Stimulated activated CD4-positive, alpha-beta T cell treated with anti-CD3 and anti-CD28 coated beads, TNF-alpha, amount 100 ng/mL, for 24 hours (primary cell): ENCODE measurements around the gene TPX2.
"Not testable (repeated sequence)": the region's sequence is repeated elsewhere in the genome, so short reads cannot be mapped to it uniquely, and the experiment has no call there.

Experiments
- DNase-seq, 3 experiments: peaks; one replicate each; pipeline ENCODE4 v3.0.0-alpha.2; 2020; ENCODE audit warnings: low read depth in 3 of 3

Gene TPX2

DNA sequence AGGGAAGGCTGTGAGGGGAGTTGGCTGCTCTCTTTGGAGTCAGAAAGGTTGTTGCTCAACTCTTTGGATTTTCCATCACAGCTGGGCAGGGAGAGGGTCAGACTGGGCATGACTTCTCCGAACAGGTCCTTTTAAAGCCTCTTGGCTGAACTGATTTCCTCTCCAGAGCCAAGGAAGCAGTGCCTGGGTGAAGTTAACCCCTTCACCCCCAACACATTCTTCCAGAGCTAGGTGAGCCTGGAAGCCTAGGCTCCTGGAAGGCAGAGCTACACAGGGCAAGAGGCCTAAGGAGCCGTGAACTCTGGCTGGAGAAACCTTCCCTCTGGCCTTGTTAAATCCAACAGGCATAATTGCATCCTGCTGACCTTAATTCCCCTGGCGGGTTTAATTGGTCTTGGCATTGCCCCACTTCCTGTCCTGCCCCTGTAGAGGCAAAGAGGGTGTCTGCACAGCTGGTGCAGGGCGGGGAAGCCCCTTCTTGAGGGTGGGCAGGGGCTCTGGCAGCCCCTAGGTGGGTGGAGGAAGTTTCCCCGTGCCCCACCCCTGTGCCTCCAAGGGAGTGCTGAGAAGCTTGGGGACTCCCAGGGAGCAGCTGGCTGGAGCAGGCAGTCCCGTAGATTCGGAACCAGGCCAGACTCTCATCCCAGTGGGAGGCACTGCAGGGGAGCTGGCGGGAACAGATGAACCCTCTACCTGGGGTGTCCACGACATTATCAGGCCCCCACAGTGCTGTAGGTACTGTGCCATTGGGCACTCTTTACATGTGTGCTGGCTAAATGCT, 76.5 kb downstream of the TPX2 start:
- no peak for DNase-seq

GRCh38 chr20:31816221-31816620, 77.1 kb downstream of the TPX2 start:
- no peak for DNase-seq

DNA sequence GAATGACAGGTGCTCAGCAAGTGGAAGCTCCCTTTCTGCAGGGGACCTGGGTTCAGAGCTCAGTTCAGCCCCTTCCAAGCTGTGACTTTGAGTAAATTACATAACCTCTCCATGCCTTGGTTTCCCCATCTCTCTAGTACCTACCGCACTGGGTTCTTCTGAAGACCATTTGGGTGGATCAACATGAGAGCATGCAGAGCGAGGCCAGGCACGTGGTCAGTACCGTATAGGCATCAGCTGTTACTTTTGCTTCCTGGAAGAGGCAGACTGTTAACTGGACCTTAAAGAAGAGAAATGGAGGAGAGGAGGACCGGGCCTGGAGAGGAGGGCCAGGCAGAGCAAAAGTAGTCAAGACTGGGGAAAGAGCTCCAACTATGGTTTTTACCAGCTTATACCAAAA, 78.4 kb downstream of the TPX2 start:
- DNase-seq = no peak

DNA sequence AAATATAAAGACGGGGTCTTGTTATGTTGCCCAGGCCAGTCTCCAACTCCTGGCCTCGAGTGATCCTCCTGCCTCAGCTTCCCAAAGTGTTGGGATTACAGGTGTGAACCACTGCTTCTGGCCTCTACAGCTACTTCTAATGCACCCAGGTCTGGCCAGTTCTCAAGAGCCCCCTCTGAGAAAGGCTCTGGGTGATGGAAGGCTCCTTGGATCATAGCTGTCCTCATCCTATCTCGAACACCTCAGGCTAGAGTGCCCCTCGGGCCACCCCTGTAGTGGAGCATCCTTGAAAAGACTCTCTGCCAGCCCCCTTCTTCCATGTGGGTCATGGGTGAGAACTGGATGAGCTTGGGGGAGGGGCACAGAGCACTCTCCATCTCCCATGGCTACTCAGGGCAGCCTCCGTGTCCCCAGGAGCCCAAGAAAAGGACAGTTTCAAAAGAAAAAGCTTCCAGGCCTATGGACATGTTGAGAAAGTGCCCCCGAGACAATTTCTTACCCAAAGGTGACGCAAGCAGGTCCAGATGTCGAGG, 79.4 kb downstream of the TPX2 start:
- DNase-seq = no peak

DNA sequence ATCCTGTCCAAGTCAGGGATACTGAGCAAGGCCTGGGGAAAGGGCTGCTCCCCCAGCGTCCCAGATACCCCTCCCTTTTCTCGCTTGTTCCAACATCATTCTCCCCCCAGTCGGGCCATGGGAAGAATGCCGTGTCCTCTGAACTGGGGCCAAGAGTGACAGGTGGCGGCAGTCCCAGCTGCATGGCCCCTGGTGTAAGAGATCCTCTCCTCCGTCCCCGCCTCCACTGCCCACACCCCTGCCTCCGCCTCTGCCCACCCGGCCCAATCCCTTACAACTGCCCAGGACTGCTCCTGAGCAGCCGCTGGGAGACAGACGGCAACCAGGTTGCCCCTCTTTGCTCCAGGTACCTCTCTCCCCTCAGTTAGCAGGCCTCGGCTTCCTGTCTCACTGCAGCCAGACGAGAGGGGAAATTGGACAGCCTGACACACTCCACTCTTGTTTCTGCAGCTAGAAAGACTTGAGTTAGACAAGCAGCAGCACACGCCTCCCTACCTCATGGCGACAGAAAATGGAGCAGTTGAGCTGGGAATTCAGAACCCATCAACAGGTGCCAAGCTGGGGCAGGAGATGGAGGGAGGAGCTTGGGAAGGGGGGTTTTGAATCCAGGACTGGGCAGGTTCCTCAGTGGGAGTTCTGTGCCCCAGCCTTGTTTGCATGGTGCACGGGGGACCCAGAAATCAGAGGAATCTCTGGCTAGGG, 80.1 kb downstream of the TPX2 start, which contains the start of gene MYLK2:
TSS of gene MYLK2 (plus strand) at position 274 of the 702 bp plus-strand sequence. CDS start at position 499, 225 bp downstream.
- DNase-seq = no peak

DNA sequence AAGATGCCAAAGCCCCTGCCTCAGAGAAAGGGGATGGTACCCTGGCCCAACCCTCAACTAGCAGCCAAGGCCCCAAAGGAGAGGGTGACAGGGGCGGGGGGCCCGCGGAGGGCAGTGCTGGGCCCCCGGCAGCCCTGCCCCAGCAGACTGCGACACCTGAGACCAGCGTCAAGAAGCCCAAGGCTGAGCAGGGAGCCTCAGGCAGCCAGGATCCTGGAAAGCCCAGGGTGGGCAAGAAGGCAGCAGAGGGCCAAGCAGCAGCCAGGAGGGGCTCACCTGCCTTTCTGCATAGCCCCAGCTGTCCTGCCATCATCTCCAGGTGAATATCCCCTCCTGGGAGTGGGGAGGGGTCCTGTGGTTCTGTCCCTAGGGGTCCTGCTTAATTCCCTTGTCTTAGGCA, 81.1 kb downstream of the TPX2 start:
- DNase-seq = no peak

DNA sequence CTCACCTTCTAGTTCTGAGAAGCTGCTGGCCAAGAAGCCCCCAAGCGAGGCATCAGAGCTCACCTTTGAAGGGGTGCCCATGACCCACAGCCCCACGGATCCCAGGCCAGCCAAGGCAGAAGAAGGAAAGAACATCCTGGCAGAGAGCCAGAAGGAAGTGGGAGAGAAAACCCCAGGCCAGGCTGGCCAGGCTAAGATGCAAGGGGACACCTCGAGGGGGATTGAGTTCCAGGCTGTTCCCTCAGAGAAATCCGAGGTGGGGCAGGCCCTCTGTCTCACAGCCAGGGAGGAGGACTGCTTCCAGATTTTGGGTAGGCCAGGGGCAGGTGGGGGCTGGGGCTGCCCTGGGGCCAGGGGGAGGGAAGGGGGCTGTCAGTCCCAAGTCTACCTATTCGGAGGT, 82.3 kb downstream of the TPX2 start:
- DNase-seq = no peak

DNA sequence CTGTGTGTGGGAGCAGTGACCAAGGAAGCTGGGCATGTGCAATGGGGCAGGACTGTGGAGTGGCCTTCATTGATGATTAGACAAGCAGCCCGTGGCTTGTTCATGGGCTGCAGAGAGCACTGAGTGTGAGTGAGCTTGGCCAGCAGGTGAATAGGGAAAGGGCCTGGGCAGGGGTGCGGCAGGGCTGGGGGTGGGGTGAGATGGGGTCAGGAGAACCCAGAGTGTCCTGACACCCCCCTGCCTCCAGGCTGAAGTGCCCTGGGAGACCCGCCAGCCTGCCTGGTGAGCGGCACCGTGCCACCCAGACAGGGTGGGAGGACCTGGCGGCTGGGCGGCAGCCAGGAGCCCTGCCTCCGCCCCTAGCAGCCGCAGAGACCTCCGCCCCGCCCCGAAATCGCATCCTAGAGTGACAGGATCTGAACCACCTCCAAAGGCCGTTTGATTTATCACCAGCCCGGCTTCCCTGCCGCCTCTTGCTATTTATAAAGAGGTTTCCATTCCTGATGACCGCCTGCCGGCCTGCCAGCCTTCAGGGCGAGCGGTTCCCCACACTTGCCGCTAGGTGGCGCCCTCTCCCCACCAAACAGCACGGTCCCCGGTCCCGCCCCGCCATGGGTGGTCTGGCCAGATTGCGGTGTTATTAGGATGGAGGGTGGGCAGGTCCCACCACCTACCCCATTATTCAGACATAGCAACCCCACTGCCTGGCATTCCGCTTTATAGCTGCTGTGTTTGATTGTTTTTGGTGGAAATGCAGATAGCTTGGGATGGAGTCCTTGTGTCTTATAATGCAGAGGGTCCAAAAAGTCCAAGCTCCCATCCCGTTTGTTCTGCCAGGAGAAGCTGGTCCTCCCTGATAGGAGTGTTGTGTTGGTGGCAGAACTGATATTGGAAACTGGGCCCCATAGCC, 83.6 kb downstream of the TPX2 start:
- DNase-seq = peak; percentile 60 to 65 (median 63)

DNA sequence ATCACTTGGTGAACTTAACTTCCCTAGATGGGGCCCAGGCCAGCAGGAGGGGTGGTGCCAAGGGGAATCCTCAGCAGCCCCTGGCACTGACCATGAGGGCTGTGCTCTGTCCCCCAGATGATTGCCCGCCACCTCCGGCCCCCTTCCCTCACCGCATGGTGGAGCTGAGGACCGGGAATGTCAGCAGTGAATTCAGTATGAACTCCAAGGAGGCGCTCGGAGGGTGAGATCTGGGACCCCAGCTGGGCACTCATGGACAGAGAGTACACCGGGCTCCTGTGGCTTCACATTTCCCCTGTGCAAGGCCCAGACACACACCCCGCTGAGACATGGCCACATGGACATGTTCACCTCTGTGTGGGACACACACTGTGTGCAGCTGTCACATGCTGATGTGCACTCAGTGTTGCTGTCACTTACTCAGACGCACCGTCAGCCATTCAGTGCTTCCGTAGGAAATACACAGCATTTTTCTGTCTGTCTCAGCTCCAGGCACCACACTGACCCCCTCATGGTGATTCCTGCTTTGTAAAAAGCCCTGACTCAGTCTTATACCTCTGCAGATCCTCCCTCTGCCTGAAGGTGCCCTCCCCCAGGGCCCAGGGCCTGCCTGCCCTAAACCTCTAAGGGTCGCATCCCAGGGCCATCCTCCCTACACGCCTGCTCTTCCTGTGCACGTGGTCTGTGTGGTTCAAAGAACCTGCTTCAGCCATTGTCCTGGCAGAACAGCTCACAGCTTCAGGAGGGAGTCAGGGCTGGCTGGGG, 84.5 kb downstream of the TPX2 start:
- DNase-seq = no peak

DNA sequence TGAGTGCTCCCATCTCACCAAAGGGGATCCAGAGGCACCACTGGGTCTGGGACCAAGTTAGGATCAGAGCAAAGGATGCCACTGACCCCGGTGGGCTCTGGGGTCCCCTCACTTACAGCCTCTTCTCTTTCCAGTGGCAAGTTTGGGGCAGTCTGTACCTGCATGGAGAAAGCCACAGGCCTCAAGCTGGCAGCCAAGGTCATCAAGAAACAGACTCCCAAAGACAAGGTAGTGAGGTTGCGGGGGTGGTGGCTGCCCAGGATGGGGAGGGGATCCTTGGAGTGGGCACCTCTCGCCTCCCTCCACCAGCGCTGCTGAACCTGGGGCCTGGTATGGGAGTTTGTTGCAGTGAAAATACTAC, 85.0 kb downstream of the TPX2 start:
- DNase-seq = no peak

- no peak for DNase-seq
Observed at GRCh38 chr20:31824554-31825313, 85.6 kb downstream of the TPX2 start.

DNA sequence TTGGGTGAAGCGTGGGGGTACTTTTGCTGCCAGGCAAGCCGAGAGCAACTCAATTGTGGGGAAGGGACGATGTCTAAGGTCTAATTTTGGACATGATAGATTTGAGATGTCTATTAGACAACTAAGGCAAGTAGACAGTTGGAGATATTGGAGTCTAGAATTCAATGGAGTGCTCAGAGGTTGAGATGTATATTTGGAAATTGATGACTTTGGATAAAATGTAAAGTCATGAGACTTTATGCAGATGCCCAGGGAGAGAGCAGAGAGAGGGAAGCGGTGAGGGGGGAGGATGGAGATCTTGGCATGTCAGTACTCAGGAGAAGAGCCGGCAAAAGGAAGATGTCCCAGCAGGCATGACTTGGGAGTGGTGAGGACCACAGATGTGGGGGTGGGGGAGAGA, 87.0 kb downstream of the TPX2 start:
- no peak for DNase-seq

DNA sequence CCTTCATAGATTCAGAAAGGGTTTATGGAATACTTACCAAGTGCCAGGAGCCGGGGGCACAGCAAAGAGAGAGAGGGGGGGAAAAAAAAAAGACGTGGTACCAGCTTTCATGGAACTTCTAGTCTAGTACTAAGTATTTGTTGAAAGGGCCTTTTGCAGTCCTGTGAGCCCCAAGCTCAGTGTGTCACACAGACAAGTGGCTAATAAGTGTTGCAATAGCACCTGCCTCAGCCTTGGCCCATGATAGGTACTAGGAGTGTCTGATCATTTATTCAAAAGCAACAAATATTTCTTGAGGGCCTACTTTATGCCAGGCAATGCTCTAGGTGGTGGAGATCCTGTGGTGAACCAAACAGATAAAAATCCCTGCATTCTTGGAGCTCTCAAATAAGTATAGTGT, 88.0 kb downstream of the TPX2 start:
- DNase-seq = no peak

DNA sequence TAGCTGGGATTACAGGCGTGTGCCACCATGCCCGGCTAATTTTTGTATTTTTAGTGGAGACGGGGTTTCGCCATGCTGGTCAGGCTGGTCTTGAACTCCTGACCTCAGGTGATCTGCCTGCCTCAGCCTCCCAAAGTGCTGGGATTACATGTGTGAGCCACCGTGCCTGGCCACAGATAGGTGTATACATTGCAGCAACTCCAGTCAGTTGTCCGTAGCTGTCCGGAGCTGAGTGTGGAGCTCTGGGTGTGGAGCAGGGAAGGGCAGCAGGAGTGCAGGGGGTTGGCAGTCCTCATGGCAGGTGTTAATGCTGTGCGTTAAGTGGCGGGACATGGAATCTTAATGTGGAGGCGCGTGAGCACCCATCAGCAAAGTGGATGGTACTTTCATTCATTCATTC, 88.9 kb downstream of the TPX2 start:
- not testable (repeated sequence) for DNase-seq

DNA sequence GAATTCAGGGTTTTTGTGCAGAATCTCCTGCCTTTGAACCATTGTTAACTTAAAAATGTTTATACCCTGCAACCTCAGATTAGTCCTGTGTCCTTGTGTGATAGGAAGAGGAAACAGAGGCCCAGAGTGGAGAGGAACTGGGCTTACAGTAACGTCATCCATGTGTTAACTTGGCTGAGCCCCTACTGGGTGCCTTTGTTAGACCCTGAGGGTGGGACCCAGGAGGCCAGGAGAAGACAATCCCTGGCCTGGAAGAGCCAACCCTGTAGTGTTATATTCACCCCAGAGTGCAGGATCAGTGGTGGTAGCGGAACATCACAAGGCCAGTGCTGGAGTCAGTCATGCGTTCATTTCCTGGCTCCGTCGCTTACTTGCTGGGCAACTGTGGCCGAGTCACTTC, 90.6 kb downstream of the TPX2 start:
- no peak for DNase-seq

GRCh38 chr20:31830406-31830981, 91.4 kb downstream of the TPX2 start:
- no peak for DNase-seq

DNA sequence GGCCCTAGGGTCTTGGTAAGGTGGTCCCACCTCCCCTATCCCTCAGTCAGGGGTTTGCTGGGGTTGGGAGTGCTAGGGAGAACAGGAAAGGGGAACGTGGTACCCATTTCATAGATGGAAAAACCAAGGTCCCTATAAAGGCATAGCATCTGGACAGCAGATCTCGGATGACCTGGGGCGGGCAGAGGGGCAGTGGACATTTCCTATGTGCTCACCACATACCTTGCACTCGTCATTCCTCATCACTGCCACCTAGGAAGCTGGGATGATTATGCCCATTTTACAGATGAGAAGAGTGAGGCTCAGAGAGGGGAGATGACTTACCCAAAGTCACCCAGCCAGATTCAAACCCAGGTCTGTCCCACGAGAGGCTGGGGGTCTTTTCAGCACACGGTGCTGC, 92.1 kb downstream of the TPX2 start:
- DNase-seq = no peak

GRCh38 chr20:31831771-31832306, 92.7 kb downstream of the TPX2 start:
- DNase-seq = no peak

DNA sequence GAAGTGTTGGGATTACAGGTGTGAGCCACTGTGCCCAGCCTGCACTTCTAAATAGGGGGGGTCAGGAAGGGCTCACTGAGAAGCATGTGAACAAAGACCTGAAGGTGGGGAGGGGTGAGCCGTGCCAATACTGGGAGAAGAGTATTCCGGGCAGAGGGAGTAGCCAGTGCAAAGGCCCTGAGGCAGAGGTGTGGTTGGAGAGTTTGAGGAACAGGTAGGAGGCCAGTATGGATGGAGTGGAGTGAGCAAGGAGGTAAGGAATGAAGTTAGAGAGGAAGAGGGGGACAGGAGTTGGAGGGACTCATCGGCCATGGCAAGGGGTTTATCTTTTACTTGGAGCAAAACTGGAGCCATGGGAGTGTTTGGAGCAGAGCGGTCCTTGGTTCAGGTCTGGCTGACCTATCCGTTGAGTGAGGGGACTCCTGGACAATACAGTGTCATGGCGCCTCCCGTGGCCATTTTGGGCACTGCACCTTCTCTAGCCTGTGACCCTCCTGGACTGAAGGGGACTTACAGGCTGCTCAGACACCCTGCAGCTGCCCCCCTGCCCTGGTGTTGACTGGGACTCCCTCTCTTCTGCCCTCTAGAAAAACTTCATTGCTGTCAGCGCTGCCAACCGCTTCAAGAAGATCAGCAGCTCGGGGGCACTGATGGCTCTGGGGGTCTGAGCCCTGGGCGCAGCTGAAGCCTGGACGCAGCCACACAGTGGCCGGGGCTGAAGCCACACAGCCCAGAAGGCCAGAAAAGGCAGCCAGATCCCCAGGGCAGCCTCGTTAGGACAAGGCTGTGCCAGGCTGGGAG, 94.2 kb downstream of the TPX2 start:
- peak; percentile 22 to 63 (median 40) for DNase-seq
